SK-N-SH treated with all-trans-retinoic acid at 6 μM for 48 hours (cell line): Measurements from ENCODE around the gene NPAS3.

ENCODE experiments used
- ATAC-seq: fragments of 200-7000 bp; cut with Tn5 transposase; 3 replicates; pipeline ENCODE4 v1.9.1; 2020; ENCODE audit warnings: mild to moderate bottlenecking, moderate library complexity
- BACH2 ChIP-seq: fragments of 250-450 bp; sonication (Bioruptor Pico); IDR thresholded peaks from 2 replicates; pipeline ENCODE4 v1.9.0; 2021; ENCODE audit warnings: mild to moderate bottlenecking, borderline replicate concordance
- CREB5 ChIP-seq: fragments of 250-450 bp; sonication (Bioruptor Pico); IDR thresholded peaks from 2 replicates; pipeline ENCODE4 v1.5.1; 2020; ENCODE audit warnings: low read depth, mild to moderate bottlenecking, moderate library complexity
- CSDC2 ChIP-seq: fragments of 250-450 bp; sonication (Bioruptor Pico); IDR thresholded peaks from 2 replicates; pipeline ENCODE4 v1.5.0; 2020; ENCODE audit warnings: mild to moderate bottlenecking, moderate library complexity
- CSRNP3 ChIP-seq: fragments of 250-450 bp; sonication (Bioruptor Pico); IDR thresholded peaks from 2 replicates; pipeline ENCODE4 v1.5.1; 2021; ENCODE audit warnings: mild to moderate bottlenecking, moderate library complexity
- ESRRG ChIP-seq: fragments of 250-450 bp; sonication (Bioruptor Pico); IDR thresholded peaks from 2 replicates; pipeline ENCODE4 v1.6.1; 2021; ENCODE audit warnings: mild to moderate bottlenecking
- GLIS3 ChIP-seq: fragments of 250-450 bp; sonication (Bioruptor Pico); IDR thresholded peaks from 2 replicates; pipeline ENCODE4 v1.5.0; 2020; ENCODE audit warnings: mild to moderate bottlenecking, moderate library complexity
- ISL1 ChIP-seq: fragments of 250-450 bp; sonication (Bioruptor Pico); IDR thresholded peaks from 2 replicates; pipeline ENCODE4 v2.1.2; 2022; ENCODE audit warnings: mild to moderate bottlenecking, moderate library complexity
- PATZ1 ChIP-seq: fragments of 250-450 bp; sonication (Bioruptor Pico); IDR thresholded peaks from 2 replicates; pipeline ENCODE4 v1.8.0; 2020; ENCODE audit warnings: mild to moderate bottlenecking, moderate library complexity, borderline replicate concordance
- POU6F1 ChIP-seq: fragments of 250-450 bp; sonication (Bioruptor Pico); IDR thresholded peaks from 2 replicates; pipeline ENCODE4 v1.8.0; 2021; ENCODE audit warnings: low read depth, mild to moderate bottlenecking, moderate library complexity, borderline replicate concordance
- PPARA ChIP-seq: fragments of 250-450 bp; sonication (Bioruptor Pico); IDR thresholded peaks from 2 replicates; pipeline ENCODE4 v1.5.0; 2020; ENCODE audit warnings: mild to moderate bottlenecking, borderline replicate concordance
- RARB ChIP-seq: fragments of 250-450 bp; sonication (Bioruptor Pico); IDR thresholded peaks from 2 replicates; pipeline ENCODE4 v1.8.0; 2021; ENCODE audit warnings: mild to moderate bottlenecking, moderate library complexity
- SNAI2 ChIP-seq: fragments of 250-450 bp; sonication (Bioruptor Pico); IDR thresholded peaks from 2 replicates; pipeline ENCODE4 v1.5.0; 2020; ENCODE audit warnings: mild to moderate bottlenecking, moderate library complexity
- TOX ChIP-seq: fragments of 250-450 bp; sonication (Bioruptor Pico); IDR thresholded peaks from 2 replicates; pipeline ENCODE4 v1.8.0; 2021; ENCODE audit warnings: mild to moderate bottlenecking, moderate library complexity, borderline replicate concordance
- TSHZ2 ChIP-seq: fragments of 250-450 bp; sonication (Bioruptor Pico); IDR thresholded peaks from 2 replicates; pipeline ENCODE4 v1.5.0; 2020; ENCODE audit warnings: mild to moderate bottlenecking, moderate library complexity
- ZFP3 ChIP-seq: fragments of 250-450 bp; sonication (Bioruptor Pico); IDR thresholded peaks from 2 replicates; pipeline ENCODE4 v1.5.0; 2020; ENCODE audit warnings: mild to moderate bottlenecking, moderate library complexity
- ZNF565 ChIP-seq: fragments of 450-650 bp; formaldehyde crosslinking; conservative IDR thresholded peaks from 2 replicates; pipeline ENCODE4 v1.5.0; 2020; ENCODE audit warnings: low read depth, mild to moderate bottlenecking, moderate library complexity
- ZNF70 ChIP-seq: fragments of 450-650 bp; formaldehyde crosslinking; IDR thresholded peaks from 2 replicates; pipeline ENCODE4 v1.5.0; 2020; ENCODE audit warnings: mild to moderate bottlenecking, moderate library complexity
- ZNF8 ChIP-seq: fragments of 450-650 bp; formaldehyde crosslinking; IDR thresholded peaks from 2 replicates; pipeline ENCODE4 v1.5.0; 2020; ENCODE audit warnings: mild to moderate bottlenecking, moderate library complexity

The NPAS3 gene

GRCh38 chr14:33504246-33505099 lies 565.8 kb downstream of the NPAS3 start:
- TF ChIP-seq SNAI2 (CRISPR knock-in tag): no peak
- TF ChIP-seq CREB5 (CRISPR knock-in tag): no peak
- no peak for TF ChIP-seq RARB
- TF ChIP-seq TSHZ2 (CRISPR knock-in tag): no peak
- no peak for TF ChIP-seq CSDC2 (CRISPR knock-in tag)
- TF ChIP-seq ISL1 (CRISPR knock-in tag): no peak
- no peak for TF ChIP-seq ZNF8 (CRISPR knock-in tag)
- TF ChIP-seq ZFP3 (CRISPR knock-in tag): no peak
- TF ChIP-seq ZNF565 (CRISPR knock-in tag): no peak
- TF ChIP-seq CSRNP3: no peak
- no peak for TF ChIP-seq POU6F1
- no peak for TF ChIP-seq PATZ1 (CRISPR knock-in tag)
- TF ChIP-seq PPARA (CRISPR knock-in tag): no peak
- TF ChIP-seq GLIS3 (CRISPR knock-in tag): no peak
- no peak for TF ChIP-seq BACH2 (CRISPR knock-in tag)
- no peak for TF ChIP-seq ZNF70 (CRISPR knock-in tag)
- no peak for ATAC-seq

- ATAC-seq: no peak
- no peak for TF ChIP-seq POU6F1
- no peak for TF ChIP-seq ESRRG (CRISPR knock-in tag)
- no peak for TF ChIP-seq PPARA (CRISPR knock-in tag)
- TF ChIP-seq TOX (CRISPR knock-in tag): no peak
- TF ChIP-seq RARB: no peak
- no peak for TF ChIP-seq CSDC2 (CRISPR knock-in tag)
These were observed 566.7 kb downstream of the NPAS3 start for GRCh38 chr14:33505266-33505962.
